GM18907 (cell line): ENCODE measurements around the gene IL4.
A peak's percentile ranks its signal among the peaks of the same experiment; 100 is the strongest.

Experiments
- ATAC-seq: cut with Tn5 transposase; IDR thresholded peaks from one replicate; pipeline ENCODE4 v1.9.1; 2021; ENCODE audit warnings: mild to moderate bottlenecking, moderate library complexity; ENCODE audit not compliant: unreplicated experiment

IL4 gene

GRCh38 chr5:132657676-132658380 lies 16.0 kb upstream of the IL4 start, which contains the start of gene IL13:
TSS of gene IL13 (plus strand) at chr5:132658173. CDS start at chr5:132658187, 14 bp downstream.
- no peak for ATAC-seq

GRCh38 chr5:132658381-132659302 lies 15.1 kb upstream of the IL4 start:
- no peak for ATAC-seq

GRCh38 chr5:132659598-132660493 lies 13.9 kb upstream of the IL4 start:
- no peak for ATAC-seq

- ATAC-seq = no peak
Measured at GRCh38 chr5:132661231-132662003, 12.4 kb upstream of the IL4 start.

- no peak for ATAC-seq
Measured at GRCh38 chr5:132662004-132662401, 11.8 kb upstream of the IL4 start.

- ATAC-seq = peak; percentile 66
Measured at GRCh38 chr5:132662925-132663770, 10.6 kb upstream of the IL4 start.

- peak; percentile 42 for ATAC-seq
Measured at GRCh38 chr5:132663771-132664695, 9.8 kb upstream of the IL4 start.

GRCh38 chr5:132664696-132665209 lies 9.0 kb upstream of the IL4 start:
- ATAC-seq = no peak

- no peak for ATAC-seq
Measured at GRCh38 chr5:132665574-132666080, 8.2 kb upstream of the IL4 start.

GRCh38 chr5:132666310-132667123 lies 7.3 kb upstream of the IL4 start:
- ATAC-seq = no peak

GRCh38 chr5:132667309-132667708 lies 6.5 kb upstream of the IL4 start:
- ATAC-seq = no peak

- no peak for ATAC-seq
Measured at GRCh38 chr5:132667761-132668705, 5.8 kb upstream of the IL4 start.

GRCh38 chr5:132668706-132669454 lies 4.9 kb upstream of the IL4 start:
- no peak for ATAC-seq

- no peak for ATAC-seq
Measured at GRCh38 chr5:132669455-132669820, 4.4 kb upstream of the IL4 start.
